ENCODE measurements around the gene CFAP97.

DNA sequence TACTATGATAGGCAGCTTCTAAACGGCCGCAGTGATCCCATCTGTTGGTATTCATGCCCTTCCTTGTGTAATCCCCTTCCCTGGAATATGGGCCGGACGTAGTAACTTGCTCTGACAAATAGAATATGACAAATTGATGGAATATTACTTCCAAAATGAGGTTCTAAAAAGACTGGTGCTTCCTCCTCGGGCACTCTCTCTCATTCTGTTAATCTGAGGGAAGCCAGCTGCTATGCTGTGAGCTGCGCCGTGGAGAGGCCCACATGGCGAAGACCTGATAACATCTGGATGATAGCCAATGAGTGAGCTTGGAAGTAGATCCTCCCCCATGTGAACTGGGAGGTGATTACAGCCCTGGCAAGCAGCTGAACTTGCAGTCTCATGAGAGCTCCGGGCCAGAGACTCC, 88.0 kb downstream of the CFAP97 start:
- TF ChIP-seq EZH2phosphoT487 (IDR thresholded peaks at IDR 0.05; ENCODE audit: insufficient read depth, low read depth) = no peak
- no peak for TF ChIP-seq EZH2 (IDR thresholded peaks at IDR 0.05; ENCODE audit: insufficient read depth, poor library complexity, severe bottlenecking)

All from GM23248 (cell line).